HepG2 (cell line): ENCODE results near the gene TRAPPC1.

Experiments used
- KDM5A ChIP-seq: fragments of 200-600 bp; sonication (generic); IDR thresholded peaks from 2 replicates; pipeline ENCODE4 v1.7.0; 2018; ENCODE audit warnings: antibody characterized with exemption, mild to moderate bottlenecking, low read length, borderline replicate concordance
- NFKB2 ChIP-seq: sonication (generic); formaldehyde crosslinking; IDR thresholded peaks from 2 replicates; pipeline ENCODE4 v1.4.0; 2020; ENCODE audit warnings: missing genetic modification reagents, borderline replicate concordance
- SRSF1 ChIP-seq: fragments of 200-400 bp; formaldehyde crosslinking; optimal IDR thresholded peaks from 2 replicates; pipeline ENCODE3; 2017; ENCODE audit warnings: mild to moderate bottlenecking, low read depth, low read length, moderate library complexity
- ZBTB7A ChIP-seq: sonication (generic); formaldehyde crosslinking; IDR thresholded peaks from 2 replicates; pipeline ENCODE4 v1.8.0; 2022; ENCODE audit warnings: mild to moderate bottlenecking, missing genetic modification reagents

- no peak for TF ChIP-seq ZBTB7A (CRISPR knock-in tag)
- no peak for TF ChIP-seq NFKB2
- no peak for TF ChIP-seq KDM5A
- no peak for TF ChIP-seq SRSF1
Observed at GRCh38 chr17:7974638-7975131, 42.9 kb upstream of the TRAPPC1 start.
